Measurements from ENCODE around the gene ZBTB46.

The ZBTB46 gene

DNA sequence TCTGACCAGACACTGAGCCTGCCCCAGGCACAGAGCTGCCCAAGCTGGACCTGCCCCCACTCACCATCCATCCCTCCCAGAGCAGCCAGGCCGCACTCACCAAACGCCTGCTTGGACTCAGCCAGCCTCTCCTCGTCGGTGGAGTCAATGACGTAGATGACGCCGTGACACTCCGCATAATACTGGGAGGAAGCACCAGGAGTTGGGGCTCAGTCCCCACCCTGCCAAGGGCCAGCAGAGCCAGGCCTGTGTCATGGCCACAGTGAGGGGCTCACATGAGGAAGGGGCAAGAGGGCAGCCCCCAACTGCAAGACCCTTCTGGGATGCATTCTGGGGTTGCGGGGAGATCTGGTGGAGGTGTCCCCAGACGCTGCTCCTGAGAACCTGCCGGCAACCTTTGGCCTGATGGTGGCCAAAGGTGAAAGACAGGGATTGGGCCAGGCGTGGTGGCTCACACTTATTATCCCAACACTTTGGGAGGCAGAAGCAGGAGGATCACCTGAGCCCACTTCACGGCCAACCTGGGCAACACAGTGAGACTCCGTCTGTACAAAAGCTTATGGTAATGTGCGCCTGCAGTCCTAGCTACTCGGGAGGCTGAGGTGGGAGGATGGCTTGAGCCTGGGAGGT lies 128.9 kb downstream of the ZBTB46 start:
- no peak for DNase-seq

DNA sequence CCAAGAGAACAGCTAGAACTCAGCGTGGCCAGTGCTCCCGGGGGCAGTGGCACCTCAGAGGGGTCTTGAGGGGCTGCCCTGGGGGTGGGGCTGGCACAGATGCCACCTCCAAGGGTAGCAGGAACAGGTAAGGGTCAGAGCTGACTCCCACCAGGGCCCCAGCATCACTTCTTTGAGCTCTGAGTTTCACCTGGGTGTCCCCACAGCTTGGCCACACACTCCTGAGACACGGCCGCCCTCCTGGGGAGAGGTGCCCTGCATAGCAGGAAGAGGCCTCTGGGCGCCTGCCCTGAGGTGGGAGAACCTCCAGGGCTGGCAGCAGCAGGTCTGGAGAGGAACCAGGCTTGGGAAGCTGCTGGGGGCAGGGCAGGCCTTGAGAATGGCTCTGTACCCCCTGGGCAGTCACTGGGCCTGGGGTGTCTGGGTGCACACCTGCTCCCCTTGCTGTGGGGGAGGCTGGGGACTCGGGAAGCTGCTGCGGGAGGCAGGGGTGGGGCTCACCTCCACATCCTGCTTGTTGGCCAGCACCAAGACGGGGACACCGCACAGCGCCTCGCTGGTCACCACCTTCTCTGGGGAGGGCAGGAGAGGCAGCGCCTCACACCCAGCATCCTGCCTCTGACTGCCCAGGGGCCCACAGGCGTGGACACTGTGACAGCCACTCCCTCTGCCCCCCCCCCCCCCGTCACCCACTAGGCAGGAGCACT lies 129.6 kb downstream of the ZBTB46 start:
- no peak for DNase-seq

DNA sequence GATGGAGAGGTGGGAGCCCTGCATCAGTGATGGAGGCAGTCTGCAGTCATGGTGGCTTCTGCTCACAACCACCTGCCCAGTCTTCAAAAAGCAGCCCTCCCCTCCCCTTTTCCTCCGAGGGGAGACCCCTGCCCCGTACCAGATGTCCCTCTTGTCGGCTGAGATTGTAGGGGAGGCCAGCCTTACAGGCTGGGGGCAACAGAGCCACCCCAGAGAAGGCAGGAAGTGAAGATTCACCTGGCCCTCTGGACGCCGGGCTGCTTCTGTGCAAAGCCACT lies 130.1 kb downstream of the ZBTB46 start:
- no peak for DNase-seq

DNA sequence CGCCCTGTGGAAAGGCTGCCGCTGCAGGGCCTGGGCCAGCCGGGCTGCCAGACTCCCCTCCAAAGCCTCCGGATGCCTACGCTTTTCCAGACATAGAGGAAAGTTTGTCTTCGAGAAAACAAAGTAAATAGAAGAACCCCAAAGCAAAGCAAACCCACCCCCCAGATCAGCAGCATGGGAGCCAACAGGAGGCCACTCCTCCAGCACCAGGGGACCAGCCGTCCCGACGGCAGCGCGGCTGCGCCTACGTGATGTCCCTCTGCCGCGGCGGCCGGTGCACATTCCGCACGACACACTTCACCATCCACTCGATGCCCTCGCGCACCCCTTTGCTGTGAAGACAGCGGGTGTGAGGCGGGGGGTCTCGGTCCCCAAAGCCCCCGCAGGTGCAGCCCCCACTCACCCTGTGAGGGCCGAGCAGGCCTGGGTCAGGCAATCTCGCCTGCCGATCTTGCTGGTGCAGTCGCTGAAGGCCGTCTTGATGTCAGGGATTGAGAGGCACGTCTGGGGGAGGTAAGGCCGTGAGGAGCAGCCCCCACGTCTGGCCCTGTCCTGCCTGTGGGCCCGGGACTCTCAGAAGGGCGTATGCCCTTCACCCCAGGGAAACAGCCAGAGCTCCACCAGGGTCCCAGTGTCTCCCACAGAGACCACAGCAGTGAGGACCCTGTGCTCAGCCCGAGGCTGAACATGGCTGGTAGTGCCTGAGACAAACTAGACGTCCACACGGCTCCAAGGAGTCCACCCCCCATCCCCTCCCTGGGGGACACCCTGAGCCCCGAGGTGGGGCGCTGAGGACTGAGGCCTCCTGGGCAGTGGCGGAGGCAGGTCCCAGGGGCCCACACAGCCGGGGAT lies 130.6 kb downstream of the ZBTB46 start:
- DNase-seq: no peak

DNA sequence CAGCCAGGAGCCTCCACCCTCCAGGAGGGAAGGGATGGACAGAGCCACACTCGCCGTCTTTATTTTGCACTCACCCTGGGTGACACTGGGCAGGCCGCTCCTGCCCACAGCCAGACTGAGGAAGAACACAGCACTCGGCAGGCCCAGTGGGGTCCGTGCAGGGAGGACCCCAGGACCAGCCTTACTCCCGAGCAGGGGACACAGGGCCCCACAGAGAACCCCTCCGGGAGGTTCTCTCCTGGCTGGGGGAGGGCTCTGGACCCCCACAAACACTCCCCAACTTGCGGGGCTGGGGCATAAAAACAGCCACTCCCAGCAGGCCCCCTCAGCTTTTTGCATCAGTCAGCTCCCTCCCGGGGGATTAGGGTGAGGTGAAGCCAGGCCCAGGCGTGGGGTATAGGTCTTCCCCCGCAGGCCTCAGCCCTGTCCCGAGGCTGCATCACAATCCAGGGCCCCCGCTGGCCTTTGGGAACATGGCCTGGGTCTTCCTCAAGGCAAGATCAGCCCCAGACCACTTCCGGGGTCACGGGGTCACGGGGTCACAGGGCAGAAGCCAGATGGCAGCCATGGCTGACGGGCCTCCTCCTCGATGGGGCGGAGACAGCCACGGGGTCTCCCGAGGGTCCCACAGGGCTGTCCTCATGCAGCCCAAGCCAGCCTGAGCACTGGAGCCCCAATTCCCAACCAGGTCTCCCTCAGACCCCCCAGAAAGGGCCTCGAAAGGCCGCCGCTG lies 131.4 kb downstream of the ZBTB46 start:
- no peak for DNase-seq

DNA sequence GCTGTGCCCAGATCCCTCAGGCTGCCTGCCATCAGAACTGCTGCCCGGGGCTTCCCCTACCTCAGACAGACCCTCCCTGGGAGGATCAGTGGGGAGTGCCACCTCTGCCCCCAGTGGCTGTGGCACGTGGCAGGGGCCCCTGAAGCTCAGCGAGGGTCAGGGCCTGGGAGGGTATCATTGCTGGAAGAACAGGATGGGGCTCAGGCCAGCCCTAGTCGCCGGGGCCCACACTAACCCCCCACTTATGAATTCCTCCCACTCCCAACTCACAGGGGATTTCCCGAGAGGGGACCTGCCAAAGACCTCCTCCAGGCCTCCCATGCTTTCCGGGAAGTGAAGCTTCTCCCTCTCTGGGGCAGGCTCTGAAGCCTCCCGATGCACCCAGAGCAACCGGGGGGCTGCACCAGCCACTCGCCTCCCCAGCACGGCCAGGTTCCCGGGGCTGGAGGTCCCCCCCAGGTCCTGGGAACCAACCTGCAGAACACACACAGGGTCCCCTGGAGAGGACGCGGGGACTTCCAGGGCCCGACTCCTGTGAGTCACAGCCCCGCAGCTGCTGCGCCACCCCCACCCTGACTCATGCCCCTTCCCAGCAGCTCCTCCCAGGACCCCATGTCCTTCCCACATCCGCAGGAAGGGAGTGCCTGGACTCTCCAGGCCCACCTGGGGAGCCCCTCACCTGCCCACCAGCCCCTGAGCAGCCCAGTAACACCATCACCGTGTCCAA lies 132.2 kb downstream of the ZBTB46 start:
- no peak for DNase-seq

DNA sequence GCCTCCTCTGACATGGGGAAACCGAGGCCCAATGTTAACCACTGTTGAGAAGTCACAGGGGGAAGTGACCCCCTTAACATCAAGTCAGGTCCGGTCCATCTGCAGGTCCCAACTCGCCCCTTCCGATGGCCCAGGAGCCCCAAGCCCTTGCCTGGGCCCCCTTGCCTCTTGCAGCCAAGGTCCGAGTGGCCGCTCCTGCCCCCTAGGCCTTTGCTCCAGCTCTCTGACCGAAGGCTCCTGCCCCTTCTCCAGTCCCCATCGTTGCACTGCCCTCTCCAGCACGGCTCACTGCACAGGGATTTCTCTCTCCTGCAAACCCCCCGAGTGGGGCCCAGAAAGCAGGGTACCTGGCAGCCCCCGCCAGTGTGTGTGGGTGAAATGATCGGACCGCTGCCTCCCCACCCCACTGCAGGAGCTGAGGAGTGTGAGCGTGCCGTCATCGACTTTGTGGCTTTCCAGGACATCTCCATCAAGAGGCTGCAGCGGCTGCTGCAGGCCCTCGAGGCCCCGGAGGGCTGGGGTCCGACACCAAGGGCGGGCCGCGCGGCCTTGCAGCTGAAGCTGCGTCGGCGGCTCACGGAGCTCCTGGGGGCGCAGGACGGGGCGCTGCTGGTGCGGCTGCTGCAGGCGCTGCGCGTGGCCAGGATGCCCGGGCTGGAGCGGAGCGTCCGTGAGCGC lies 133.1 kb downstream of the ZBTB46 start:
- no peak for DNase-seq

DNA sequence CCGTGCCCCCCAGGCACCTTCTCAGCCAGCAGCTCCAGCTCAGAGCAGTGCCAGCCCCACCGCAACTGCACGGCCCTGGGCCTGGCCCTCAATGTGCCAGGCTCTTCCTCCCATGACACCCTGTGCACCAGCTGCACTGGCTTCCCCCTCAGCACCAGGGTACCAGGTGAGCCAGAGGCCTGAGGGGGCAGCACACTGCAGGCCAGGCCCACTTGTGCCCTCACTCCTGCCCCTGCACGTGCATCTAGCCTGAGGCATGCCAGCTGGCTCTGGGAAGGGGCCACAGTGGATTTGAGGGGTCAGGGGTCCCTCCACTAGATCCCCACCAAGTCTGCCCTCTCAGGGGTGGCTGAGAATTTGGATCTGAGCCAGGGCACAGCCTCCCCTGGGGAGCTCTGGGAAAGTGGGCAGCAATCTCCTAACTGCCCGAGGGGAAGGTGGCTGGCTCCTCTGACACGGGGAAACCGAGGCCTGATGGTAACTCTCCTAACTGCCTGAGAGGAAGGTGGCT lies 133.7 kb downstream of the ZBTB46 start:
- no peak for DNase-seq

DNA sequence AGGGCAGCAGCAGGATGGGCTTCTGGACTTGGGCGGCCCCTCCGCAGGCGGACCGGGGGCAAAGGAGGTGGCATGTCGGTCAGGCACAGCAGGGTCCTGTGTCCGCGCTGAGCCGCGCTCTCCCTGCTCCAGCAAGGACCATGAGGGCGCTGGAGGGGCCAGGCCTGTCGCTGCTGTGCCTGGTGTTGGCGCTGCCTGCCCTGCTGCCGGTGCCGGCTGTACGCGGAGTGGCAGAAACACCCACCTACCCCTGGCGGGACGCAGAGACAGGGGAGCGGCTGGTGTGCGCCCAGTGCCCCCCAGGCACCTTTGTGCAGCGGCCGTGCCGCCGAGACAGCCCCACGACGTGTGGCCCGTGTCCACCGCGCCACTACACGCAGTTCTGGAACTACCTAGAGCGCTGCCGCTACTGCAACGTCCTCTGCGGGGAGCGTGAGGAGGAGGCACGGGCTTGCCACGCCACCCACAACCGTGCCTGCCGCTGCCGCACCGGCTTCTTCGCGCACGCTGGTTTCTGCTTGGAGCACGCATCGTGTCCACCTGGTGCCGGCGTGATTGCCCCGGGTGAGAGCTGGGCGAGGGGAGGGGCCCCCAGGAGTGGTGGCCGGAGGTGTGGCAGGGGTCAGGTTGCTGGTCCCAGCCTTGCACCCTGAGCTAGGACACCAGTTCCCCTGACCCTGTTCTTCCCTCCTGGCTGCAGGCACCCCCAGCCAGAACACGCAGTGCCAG lies 134.3 kb downstream of the ZBTB46 start, which contains the start of gene TNFRSF6B:
Gene TNFRSF6B, plus strand, starts transcription at position 25 of the 729 bp plus-strand sequence. Its CDS starts 116 bp downstream, at position 141.
- no peak for DNase-seq

DNA sequence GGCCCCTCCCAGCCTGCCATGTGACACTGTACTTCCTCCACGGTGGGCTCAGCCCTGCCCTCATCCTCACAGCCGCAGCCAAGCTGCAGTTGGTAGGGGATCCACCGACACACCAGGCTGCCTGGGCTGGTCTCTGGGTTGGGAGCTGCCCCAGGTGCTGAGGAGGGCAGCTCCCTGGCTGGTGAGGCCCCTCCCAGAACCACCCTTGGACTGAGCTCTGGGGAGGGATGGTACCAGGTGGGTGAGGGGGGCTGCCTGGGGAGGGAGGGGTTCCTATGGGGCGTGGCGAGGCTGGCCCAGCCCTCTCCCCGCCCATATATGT lies 134.8 kb downstream of the ZBTB46 start:
- no peak for DNase-seq

DNA sequence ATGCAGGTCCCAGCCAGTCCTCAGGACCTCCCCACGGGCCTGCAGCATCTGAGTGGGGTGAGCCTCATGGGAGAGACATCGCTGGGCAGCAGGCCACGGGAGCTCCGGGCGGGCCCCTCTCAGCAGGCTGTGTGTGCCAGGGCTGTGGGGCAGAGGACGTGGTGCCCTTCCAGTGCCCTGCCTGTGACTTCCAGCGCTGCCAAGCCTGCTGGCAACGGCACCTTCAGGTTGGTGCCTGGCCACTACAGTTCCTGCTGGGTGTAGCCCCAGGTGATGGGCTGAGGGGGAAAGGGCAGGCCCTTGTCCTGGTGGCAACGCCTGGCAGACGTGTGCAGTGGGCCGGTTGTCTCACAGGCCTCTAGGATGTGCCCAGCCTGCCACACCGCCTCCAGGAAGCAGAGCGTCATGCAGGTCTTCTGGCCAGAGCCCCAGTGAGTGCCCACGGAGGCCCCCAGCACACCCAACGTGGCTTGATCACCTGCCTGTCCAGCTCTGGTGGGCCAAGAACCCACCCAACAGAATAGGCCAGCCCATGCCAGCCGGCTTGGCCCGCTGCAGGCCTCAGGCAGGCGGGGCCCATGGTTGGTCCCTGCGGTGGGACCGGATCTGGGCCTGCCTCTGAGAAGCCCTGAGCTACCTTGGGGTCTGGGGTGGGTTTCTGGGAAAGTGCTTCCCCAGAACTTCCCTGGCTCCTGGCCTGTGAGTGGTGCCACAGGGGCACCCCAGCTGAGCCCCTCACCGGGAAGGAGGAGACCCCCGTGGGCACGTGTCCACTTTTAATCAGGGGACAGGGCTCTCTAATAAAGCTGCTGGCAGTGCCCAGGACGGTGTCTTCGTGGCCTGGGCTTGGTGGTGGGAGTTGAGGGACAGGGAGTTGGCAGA lies 135.4 kb downstream of the ZBTB46 start:
- DNase-seq: no peak

DNA sequence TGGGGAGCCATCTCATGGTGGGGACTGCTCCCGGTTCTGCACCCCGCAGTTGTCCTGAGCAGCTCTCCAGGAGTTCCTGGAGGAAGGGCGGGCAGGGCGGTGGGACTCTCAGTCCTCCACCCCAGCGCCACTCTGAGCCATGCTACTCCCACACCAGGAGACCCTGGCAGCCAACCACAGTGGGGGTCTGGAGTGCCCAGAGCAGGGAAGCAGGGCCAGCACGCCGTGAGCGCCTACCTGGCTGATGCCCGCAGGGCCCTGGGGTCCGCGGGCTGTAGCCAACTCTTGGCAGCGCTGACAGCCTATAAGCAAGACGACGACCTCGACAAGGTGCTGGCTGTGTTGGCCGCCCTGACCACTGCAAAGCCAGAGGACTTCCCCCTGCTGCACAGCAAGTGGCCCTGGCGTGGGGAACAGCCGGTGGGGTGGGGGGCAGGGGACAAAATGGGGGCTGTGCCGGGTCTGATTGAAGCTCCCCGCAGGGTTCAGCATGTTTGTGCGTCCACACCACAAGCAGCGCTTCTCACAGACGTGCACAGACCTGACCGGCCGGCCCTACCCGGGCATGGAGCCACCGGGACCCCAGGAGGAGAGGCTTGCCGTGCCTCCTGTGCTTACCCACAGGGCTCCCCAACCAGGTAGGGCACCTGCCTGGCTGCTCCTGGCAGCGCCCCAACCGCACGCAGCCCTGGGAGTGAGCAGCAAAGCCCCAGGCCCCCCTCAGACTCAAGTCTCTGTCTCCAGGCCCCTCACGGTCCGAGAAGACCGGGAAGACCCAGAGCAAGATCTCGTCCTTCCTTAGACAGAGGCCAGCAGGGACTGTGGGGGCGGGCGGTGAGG lies 136.3 kb downstream of the ZBTB46 start:
- DNase-seq: no peak

DNA sequence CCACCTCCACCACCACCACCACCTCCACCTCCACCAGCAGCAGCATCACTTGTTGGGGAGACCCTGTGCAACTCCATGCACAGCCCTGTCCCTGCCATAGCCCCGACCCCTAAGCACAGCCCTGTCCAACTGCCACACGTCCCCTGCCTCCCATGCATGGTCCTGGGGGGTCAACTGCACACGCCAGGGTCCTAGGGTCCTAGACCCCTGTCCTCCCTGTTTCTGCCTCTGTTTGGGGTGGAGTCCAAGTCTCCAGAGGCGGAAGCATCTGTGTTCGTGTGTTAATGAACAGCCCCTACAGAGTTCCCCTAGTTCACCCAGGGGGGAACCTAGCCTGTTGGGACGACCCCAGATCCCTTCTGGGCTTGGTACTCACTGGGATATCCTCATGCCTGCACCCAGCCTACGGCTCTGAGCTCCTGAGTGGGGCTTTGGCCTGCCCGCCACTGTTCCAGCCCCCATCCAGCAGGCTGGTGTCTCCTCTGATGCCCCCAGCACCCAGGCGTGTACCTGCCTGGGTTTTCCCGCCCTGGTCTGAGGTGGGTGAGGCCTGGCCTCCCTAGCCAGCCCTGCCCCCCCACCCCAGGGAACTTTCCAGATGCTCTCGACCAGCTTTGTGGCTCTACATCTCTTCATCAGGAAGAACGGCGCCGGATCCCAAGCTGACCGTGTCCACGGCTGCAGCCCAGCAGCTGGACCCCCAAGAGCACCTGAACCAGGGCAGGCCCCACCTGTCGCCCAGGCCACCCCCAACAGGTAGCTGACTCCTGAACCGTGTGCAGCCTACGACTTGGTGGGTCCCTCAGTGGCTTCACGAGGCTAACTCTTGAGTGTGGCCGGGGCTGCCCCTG lies 137.1 kb downstream of the ZBTB46 start:
- no peak for DNase-seq

Measured in NCI-H446 treated with DMSO at 0.1 percent for 48 hours (cell line).